DND-41 (cell line): ENCODE data around the gene DENND1A.

Experiments
- EZH2 ChIP-seq: IDR thresholded peaks from 3 replicates; pipeline ENCODE4 v1.6.1; 2012; ENCODE audit warnings: borderline replicate concordance, low read depth, mild to moderate bottlenecking, moderate library complexity, low read length, inconsistent platforms; ENCODE audit not compliant: severe bottlenecking
- TF ChIP-seq, protein P1 (sequence below): IDR thresholded peaks from 2 replicates; pipeline ENCODE4 v1.5.1; 2012; ENCODE audit warnings: borderline replicate concordance, low read length, moderate library complexity, mild to moderate bottlenecking; ENCODE audit not compliant: poor library complexity, severe bottlenecking; ENCODE audit errors: extremely low read depth

DNA sequence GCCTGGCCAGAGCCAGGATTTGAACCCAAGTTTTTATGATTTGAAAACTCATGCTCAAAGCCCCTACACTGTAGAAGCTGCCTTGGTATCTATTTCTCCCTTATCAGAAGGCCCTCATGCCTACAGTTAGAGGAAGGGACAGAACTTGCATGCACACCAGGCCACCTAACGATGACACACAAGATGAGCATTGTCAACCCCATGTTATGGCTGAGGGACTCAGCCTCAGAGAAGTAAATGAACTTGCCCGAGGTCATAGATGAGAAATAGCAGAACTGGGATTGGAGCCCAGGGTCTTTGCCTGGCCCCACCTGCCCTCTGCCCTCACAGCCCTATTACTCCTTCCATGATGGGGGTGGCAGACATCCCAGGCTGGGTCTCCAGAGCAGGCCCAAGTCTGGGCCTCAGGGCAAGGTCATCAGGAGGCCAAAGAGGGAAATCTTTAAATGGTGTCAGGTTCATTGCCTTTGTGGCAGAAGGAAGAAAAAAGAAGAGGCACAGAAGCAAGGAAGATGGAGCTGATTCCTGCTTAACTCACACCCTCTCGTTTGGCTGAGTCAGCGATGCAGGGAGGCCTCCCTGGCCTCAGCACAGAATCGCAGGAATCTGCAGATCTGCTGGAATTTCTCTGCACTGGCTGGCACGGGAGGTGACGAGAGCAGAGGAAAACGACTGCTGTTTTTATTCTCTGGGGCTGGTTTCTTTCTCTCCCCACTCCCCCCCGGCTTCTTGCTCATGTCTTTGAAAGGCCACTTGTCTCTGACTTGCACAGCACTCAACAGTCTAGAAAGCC lies 594.5 kb downstream of the DENND1A start:
- TF ChIP-seq, protein P1, sequence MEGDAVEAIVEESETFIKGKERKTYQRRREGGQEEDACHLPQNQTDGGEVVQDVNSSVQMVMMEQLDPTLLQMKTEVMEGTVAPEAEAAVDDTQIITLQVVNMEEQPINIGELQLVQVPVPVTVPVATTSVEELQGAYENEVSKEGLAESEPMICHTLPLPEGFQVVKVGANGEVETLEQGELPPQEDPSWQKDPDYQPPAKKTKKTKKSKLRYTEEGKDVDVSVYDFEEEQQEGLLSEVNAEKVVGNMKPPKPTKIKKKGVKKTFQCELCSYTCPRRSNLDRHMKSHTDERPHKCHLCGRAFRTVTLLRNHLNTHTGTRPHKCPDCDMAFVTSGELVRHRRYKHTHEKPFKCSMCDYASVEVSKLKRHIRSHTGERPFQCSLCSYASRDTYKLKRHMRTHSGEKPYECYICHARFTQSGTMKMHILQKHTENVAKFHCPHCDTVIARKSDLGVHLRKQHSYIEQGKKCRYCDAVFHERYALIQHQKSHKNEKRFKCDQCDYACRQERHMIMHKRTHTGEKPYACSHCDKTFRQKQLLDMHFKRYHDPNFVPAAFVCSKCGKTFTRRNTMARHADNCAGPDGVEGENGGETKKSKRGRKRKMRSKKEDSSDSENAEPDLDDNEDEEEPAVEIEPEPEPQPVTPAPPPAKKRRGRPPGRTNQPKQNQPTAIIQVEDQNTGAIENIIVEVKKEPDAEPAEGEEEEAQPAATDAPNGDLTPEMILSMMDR = no peak
- no peak for TF ChIP-seq EZH2
